HG03175 (cell line): ENCODE measurements around the gene PTPRG.

Source experiments
- ATAC-seq: cut with Tn5 transposase; IDR thresholded peaks from one replicate; pipeline ENCODE4 v1.9.1; 2021; ENCODE audit warnings: mild to moderate bottlenecking, moderate library complexity; ENCODE audit not compliant: unreplicated experiment

Gene PTPRG

DNA sequence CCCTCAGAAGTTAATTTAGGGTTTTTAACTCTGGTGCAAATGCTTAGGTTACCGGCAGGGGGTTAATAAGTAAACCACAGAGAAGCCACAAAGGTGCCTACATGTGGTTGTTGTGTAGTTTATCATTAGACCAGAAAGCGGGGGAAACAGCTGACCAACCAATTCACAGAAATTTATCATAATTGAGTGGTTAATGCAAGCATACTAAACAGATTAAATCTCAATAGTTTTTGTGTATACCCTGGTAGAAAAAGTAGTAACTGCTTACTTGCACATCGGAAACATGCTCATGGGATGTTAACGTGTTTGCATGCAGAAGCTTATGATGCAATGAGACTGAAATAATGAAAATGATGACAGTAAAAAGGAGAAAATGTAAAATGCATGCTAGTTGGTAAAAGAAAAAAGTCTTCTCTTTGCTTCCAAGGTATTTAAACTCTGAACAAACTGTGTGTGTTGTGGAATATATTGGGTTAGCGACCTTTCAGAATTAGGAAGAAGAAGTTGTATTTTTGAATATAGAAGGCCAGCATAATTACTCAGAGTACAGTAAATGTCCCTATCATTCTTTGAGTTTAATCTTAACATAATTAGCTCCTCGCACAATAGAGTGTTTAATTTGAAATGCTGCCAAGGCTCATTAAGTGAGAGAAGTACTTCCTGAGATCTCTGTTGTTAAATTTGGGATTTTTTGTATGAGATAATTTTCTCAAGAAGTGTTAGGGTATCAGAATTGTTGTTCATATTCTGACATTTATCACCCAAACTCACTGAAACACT, 316.2 kb downstream of the PTPRG start:
- ATAC-seq: peak; percentile 99

DNA sequence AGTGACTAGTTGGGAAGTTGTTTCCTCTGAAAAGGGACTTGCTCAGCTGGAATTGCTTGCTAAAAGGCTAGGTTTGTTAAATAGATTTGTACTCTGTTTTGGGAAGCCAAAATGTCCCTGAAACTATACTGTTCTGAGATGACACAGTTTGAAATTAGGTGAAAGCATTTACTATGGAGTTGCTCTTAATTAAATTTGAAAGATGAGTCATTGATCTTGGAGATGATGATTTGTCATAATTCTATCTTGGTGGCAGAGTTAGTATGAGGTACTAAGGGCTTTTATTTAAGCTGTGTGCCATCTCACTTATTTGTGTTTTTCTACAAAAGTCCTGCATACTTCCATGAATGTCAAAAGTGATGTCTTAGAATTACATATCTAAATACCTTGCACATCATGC, 320.9 kb downstream of the PTPRG start:
- ATAC-seq: no peak

DNA sequence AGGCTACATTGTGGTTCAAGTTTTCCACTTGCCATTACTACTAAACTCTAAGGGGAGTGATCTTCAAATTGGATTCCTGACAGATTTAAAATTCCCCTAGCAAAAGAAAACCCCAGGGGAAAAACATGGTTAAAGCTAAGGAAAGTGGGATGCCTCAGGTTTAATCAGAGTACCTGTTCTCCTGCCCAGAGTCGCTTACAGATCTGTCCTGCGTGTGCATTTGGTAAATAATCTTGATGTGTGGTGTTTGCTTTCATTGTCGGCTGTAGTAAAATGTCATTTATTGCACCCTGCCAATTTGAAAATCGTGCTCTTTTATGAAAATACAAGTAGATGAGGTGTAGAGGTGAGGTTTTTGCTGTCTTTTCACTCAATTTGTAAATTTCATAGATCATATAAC, 323.4 kb downstream of the PTPRG start:
- no peak for ATAC-seq

DNA sequence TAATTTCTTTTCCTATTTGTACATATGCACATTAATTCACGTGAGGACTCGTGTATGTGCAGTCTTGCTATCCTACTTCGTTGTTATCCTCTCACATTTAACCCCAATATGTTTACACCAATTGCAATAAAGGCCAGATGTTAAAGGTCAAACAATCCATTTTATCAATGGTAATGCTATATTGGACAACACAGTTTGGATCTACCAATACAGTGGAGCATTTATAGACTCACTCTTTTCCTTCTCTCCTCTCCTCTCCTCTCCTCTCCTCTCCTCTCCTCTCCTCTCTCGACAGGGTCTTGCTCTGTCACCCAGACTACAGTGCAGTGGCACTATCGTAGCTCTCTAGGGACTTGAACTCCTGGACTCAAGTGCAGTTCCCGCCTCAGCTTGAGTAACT, 324.0 kb downstream of the PTPRG start:
- ATAC-seq: no peak

DNA sequence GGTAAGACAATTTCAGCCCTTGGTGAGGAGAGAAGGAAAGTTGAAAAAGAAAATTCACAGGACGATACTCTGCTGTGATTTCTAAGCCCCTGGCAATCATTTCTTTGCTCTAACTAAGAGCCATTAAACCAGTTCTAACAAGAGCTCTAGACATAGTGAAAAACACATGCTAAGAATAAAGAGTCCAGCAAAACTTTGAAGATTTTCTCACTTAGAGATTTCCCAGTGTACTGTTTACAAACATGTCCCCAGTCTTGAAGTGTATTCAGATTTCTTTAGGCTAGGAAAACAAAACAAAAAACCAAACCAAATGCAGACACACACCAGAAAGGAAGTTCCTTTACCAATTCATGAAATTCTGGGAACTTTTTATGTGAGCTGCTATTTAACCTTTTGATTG, 325.8 kb downstream of the PTPRG start:
- ATAC-seq: no peak

DNA sequence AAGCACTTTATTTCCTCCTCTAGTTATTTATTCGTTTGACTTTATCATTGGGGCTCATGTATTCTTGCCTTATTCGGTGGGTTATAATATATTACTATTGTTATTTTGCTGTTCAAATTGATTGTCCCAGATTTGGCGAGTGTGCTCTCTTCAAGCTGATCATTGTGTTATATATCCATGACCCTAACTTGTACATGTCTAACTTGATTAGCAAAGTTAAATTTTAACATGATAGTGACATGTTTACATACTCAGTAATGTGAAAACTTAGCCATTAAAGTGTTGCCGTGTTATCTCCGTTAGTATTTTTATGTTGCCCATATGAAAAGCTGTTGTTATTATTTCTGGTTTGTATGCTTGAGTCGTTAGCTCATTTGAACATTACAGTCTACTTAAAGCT, 327.9 kb downstream of the PTPRG start:
- ATAC-seq: no peak

DNA sequence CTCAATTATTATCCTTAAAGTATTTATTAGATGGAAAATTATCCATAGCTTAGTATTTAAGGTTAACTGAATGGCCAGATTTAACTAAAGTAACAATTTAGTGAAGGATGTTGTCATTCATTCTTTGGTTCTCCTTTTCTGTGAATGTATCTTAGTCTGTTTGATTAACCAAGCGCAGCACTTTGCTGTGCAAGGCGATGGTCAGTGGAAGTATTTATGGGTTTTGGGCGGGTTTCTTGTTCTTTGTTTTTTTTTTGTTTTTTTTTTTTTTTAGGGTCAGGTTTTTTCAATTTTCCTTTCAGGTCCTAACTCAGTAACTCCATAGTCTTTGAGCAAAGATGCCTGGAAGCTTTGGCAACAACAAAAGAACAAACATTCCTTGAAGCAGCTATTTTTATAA, 328.8 kb downstream of the PTPRG start:
- no peak for ATAC-seq

DNA sequence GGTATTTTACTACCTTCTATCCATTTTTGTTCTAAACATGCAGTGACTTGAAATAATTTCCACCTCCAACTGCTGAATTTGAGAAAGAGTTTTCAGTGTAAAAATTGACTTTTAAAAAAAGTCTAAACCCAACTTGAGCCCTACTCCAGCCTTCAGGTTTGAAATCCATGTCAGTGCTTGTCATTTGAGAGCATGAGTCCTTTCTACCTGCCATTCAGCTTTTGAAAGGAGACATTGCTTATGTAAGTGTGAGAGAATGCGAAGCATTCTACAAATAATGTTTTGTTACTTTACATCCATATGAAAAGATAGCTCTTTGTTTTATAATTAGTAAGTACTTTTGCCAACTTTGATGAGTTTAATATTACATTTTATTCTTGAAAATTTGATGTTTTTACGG, 329.2 kb downstream of the PTPRG start:
- no peak for ATAC-seq

DNA sequence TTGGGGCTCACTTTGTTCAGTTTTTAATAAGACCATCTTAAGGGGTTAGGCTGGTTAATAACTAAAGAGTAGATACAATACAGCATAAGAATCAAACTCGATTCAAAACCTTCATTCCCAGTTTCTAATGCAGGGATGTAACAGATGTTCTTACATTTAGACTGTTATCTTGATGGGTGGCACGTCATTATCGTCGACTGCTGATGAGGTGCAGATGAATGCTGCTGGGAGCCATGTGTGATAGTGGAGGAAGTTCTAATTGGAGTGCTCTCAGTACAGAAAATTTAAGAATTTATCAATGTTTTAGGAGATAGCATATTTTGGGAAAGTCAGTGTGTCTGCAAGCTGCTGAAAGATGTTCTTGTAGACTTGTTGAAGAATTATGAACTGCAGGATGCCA, 331.5 kb downstream of the PTPRG start:
- ATAC-seq: no peak

DNA sequence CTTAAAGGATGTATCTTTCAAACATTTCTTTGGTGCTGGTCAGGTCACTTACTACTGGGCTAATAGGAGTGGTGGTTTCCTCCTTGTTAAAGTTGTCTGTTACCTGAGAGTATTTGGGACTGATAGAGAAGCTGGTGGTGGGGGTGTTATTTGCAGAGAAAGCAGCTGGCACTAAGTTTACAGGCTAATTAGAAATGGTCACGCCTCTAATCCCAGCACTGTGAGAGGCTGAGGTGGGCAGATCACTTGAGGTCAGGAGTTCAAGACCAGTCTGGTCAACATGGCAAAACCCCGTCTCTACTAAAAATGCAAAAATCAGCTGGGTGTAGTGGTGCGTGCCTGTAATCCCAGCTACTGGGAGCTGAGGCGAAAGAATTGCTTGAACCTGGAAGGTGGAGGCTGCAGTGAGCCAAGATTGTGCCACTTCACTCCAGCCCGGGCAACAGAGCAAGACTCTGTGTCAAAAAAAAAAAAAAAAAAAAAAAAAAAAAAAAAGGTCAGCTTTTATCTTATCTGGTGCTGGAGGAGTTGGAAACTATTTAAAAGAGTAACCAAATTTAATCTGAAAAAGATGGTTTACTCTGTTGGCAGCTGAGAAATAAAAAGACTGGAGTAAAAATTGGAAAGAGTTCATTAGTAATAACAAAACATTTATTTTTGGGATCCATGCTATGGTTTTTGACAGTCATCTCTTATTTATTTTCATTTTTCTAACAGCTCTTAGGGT, 332.6 kb downstream of the PTPRG start:
- no peak for ATAC-seq

DNA sequence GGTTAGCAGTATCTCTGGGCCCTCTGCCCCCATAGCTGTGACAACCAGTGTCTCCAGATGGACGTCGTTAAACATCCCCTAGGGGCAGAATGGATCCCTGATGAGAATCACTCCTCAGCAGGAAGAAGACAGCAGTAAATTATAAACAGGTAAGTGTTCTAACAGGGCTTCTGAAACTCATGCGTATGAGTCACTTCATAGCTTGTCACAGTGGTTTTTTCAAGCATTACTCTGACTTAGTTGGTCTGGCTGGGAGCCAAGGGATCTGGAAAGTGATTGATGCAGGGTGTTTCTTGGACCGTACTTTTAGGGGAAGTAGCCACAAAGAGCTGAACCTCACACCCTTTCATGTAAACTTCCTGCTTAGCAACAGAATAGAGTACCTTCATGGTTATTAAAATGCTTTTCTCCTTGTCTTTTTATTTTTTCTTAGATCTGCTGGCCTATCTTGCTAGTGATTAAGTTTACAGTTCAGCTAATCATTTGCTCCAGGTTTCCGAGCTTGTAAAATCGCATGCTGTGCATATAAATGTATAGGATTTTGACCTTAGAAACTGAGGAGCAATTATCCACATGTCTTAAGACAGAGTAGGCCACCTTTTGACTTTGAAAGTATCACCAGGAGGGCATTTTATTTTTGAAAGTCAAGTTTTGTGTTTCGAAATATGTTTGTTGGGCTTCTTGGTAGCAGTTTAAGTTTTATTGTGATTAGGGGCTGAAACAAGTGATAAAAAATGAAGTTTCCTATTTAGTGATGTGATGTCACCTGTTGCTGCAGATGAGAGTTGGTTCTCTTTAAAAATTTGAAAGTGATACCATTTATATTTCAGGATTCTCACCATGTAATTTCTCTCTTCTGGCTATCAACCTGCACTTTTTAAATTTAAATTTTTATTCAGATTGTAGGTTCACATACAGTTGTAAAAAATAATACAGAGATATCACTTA, 333.9 kb downstream of the PTPRG start:
- ATAC-seq: peak; percentile 95

DNA sequence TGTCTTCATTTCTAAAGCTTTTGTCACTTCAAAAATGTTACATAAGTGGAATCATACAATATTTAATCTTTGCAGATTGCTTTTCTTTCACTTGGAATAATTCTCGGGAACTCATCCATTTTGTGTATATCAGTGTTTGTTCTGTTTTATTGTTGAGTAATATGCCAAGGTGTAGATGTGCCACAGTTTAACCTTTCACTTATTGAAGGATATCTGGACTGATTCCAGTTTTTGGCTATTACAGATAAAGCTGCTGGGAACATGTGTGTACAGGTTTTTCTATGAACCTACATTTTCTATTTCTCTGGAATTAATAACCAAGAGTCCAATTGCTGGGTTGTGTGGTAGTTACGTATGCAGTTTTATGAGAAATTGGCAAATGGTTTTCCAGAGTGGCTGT, 334.9 kb downstream of the PTPRG start:
- no peak for ATAC-seq

DNA sequence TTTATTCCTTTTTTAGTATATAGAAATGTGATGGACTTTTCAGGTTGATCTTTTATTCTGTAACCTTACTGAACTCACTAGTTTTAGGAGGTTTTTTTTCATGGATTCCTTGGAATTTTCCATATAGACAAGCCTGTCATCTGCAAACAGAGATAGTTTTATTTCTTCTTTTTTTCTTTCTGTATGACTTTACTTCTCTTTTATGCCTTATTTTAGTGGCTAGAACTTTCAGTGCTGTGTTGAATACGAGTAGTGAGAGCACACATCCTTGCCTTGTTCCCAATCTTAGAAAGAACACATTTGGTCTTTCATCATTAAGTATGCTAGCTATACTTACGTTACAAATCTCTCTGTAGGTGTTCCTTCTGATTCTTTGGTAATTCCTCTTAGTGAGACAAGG, 336.5 kb downstream of the PTPRG start:
- no peak for ATAC-seq

DNA sequence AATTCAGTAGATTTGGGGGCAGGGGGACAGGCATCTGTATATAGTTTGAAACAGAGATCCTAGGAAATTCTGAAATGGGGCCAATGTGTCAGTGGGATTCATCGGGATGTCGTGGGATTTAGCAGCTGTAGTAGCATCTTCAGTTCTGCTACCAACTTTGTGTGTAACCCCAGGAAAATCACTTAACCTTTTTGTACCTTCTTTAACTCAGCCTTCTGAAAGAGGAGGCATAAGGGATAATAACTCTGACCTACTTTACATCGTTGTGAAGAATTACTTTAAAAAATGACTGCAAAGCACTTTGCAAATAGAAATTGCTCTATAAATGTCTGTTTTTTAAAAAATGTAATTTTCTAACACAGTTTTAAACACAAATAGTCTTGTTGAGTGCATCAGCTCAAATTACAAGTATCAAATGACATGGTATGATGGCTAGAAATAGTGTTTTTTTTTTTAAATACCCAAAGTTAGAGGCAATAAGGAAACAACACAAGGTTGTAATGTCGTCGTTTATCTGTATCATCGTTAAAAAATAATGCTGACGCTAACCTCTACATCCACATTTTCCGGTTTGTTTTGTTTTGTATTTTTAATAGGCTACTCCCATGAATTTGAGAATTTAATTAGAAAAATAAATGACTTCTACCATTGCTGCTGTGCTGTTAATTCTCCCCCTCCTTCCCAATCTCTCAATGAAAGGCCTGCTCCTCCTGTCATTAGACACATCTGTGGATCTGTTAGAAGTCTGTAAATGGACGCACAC, 338.5 kb downstream of the PTPRG start:
- no peak for ATAC-seq

DNA sequence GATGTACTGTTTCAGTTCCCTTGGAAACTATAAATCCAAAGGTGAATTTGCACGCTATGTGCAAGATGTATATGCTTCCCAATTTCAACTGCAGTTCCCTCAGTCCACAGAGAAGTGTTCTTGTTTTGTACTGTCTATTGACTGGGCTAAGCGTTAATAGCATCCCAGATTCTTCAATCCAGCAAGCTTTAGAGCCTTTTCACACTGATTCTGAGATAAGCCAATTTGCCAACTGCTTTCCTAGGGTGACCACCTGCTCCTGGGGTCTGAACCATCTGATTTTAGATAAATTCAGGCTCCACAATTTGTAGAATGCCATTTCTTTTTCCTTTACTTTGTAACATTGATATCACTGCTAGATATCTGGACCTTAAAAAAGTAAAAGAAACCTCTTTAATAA, 340.1 kb downstream of the PTPRG start:
- no peak for ATAC-seq

DNA sequence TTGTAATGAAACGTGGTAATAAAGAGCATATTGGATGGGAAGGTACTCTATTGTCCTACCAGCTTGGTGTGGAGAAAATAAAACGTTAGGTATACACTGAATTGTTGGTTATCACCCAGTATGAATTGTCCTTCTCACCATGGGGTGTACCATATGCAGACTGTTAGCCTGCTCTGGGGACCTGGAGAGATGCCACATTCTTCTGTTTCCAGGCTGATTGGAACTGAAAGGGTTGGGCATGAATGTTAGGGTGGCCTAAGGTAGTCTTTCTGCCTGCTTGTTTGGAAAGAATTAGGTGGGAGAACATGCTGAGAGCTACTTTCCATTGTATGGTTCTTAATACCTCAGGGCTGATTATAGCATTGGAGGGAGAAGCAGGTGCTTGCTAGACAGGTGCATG, 340.6 kb downstream of the PTPRG start:
- ATAC-seq: no peak

DNA sequence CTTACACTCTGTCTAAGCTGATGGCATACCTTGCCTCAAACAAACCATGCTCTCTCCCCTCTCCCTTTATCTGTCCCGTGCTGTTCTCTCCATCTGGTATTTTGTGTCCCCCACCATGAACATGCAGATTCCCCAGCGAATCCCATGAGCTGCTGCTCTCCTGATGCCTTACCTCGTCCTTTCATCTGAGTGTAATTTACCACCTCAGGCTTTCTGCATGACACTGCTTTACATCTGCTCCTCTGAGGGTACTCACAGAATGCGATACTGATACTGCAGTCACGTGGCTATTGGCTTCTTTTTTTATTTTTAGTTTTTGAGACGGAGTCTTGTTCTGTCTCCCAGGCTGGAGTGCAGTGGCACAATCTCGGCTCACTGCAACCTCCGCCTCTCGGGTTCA, 341.7 kb downstream of the PTPRG start:
- no peak for ATAC-seq

DNA sequence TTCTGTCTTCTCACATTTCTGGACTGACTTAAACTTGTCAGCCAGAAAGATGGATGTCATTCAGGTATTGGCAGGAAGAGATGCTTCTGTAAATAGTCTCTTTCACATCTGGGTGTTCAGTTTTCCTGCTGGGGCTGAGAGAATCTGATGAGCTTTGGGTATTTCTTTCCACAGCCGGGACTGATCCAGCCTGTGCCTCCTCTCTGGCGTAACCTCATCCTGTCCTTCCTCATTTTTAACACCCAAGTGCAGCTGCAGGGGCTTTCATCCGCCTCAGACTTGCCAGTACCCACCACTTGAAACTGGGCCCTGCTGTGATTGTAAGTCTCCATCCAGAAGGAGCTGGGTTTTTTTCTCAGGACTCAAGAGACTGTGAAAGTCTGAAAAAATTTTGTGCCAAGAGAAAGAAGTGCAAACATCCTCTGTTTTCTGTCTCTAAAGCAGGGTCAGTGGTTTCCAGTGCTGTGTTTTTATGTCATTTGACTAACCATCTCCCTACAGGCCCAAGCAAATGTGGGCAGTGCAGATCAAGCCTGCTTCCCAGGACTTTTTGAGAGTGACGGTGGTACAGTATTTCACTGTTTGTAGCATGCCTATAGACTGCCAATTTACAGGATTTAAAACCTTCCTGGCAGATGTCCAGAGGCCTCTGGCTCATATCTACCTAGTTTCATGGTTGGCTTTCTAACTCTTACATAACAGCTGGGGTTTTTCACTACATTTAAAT, 342.7 kb downstream of the PTPRG start:
- no peak for ATAC-seq

DNA sequence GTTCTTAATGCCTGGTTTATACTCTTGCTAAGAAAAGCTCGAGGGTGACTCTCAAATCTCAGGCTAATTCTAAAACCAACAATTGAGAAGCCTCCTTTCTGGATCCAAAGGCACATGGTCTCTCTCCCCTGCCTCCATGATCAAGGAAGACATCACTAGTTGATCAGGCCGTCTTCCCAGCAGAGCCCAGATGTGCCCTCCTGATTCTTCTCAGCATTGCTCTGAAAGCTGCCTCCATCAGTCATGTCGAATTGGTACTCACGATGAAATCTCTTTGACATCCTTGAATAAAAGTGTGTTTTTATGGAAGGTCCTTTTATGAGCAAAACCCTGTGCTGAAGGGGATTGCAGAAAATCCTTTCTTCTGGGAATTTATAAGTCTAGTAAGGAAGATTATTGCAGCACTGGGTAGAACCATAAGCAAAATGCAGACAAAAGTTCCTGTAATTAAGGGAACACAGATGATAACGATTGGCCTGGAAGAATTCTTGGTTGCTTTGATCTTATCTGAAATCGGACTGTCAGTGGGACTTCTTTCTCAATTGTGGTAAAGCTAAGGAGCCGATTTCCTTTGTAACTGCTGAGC, 345.9 kb downstream of the PTPRG start:
- ATAC-seq: no peak

DNA sequence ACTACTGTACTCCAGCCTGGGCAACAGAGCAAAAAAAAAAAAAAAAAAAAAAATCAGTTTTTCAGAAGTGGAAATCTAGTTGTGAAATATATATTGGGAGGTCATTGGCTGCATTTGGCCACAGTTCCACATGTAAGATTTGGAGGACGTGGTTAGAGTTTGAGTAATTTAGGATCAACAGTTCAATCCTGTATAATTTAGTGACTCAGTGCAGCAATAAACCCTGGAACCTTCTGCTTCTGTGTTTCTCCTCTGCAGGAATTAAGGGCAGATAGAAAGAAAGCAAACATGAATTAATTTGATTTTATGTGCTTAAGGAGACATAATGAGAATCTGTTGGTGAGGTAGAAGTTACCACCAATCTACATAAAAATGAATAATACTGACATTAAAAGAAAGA, 347.0 kb downstream of the PTPRG start:
- ATAC-seq: no peak
